ENCODE results near the gene SKAP1.

DNA sequence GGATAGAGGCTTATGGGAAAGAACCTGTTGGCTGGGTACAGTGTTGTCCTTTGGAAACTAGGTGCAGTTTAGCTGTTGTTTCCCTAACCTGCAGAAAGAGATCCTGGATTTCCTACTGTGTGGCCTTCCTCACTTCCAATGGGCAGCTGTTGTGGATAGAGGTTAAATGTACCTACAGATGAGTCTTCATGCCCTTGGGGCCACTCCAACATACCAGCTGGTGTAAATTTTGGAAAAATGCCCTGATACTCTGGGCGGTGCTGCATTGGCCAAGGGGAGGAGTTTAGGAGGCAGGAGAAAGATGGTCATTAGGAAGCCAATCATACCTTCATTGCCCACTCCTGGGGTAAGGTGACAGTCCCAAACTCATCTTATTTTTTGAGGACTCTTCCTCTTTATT is 252.2 kb downstream of the SKAP1 start:
- TF ChIP-seq, protein P1, sequence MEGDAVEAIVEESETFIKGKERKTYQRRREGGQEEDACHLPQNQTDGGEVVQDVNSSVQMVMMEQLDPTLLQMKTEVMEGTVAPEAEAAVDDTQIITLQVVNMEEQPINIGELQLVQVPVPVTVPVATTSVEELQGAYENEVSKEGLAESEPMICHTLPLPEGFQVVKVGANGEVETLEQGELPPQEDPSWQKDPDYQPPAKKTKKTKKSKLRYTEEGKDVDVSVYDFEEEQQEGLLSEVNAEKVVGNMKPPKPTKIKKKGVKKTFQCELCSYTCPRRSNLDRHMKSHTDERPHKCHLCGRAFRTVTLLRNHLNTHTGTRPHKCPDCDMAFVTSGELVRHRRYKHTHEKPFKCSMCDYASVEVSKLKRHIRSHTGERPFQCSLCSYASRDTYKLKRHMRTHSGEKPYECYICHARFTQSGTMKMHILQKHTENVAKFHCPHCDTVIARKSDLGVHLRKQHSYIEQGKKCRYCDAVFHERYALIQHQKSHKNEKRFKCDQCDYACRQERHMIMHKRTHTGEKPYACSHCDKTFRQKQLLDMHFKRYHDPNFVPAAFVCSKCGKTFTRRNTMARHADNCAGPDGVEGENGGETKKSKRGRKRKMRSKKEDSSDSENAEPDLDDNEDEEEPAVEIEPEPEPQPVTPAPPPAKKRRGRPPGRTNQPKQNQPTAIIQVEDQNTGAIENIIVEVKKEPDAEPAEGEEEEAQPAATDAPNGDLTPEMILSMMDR (conservative IDR thresholded peaks at IDR 0.05; ENCODE audit: low read length) = no peak
- TF ChIP-seq EZH2phosphoT487 (IDR thresholded peaks at IDR 0.05; ENCODE audit: borderline replicate concordance, low read depth, low read length) = no peak

Measured in OCI-LY7 (cell line).